SK-N-SH treated with all-trans-retinoic acid at 6 μM for 48 hours (cell line): ENCODE results near the gene PLEKHG4.

Source experiments
- OSR1 ChIP-seq: fragments of 250-450 bp; sonication (Bioruptor Pico); IDR thresholded peaks from 2 replicates; pipeline ENCODE4 v1.8.0; 2022; ENCODE audit warnings: moderate library complexity, mild to moderate bottlenecking, inconsistent platforms
- PATZ1 ChIP-seq: fragments of 250-450 bp; sonication (Bioruptor Pico); IDR thresholded peaks from 2 replicates; pipeline ENCODE4 v1.8.0; 2020; ENCODE audit warnings: mild to moderate bottlenecking, moderate library complexity, borderline replicate concordance
- ZC3H10 ChIP-seq: fragments of 250-450 bp; sonication (Bioruptor Pico); IDR thresholded peaks from 2 replicates; pipeline ENCODE4 v1.5.1; 2021; ENCODE audit warnings: mild to moderate bottlenecking, moderate library complexity

DNA sequence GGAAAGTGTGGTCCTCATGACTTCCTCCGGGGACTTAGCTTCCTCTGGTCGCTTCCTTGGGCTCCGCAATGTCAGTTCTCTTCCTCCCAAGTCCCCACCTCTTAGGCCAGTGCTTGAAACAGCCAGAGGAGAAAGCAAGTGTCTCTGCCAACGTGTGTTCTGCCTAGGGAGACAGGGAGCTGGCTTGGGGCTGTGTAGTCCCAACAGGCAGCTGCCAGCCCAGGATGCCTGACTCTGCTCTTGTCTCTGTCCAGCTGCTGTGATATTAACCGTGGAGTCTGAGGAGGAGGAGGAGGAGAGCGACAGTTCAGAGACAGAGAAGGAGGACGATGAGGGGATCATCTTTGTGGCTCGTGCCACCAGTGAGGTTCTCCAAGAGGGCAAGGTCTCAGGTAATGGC is 13.5 kb upstream of the PLEKHG4 start:
- TF ChIP-seq OSR1 = no peak
- no peak for TF ChIP-seq ZC3H10
- no peak for TF ChIP-seq PATZ1 (CRISPR knock-in tag)
